Mesenchymal stem cell (in vitro differentiated cells and primary cell): ENCODE results near the gene DSCAML1.
A peak's percentile ranks its signal among the peaks of the same experiment; 100 is the strongest.

Experiments used
- DNase-seq: peaks from one replicate; pipeline ENCODE4 v3.0.0-alpha.2; 2013
- H2AFZ ChIP-seq: one replicate; pipeline ENCODE4 v1.6.1; 2013; ENCODE audit warnings: low read depth, mild to moderate bottlenecking, control low read depth, inconsistent platforms, low read length, moderate library complexity
- H2AK5ac ChIP-seq: 2 replicates; pipeline ENCODE4 v1.6.1; 2013; ENCODE audit warnings: low read length, moderate library complexity, mild to moderate bottlenecking, inconsistent platforms; ENCODE audit not compliant: severe bottlenecking
- H2BK120ac ChIP-seq: one replicate; pipeline ENCODE4 v1.6.1; 2013; ENCODE audit warnings: low read depth, mild to moderate bottlenecking, inconsistent platforms, low read length, moderate library complexity
- H2BK12ac ChIP-seq, 2 experiments: one replicate each; pipeline ENCODE4 v1.6.1; 2013; ENCODE audit warnings: inconsistent platforms in 2 of 2, low read length in 2 of 2, mild to moderate bottlenecking in 2 of 2, moderate library complexity in 2 of 2, control low read depth in 1 of 2
- H2BK15ac ChIP-seq: one replicate; pipeline ENCODE4 v1.6.1; 2013; ENCODE audit warnings: mild to moderate bottlenecking, low read depth, inconsistent platforms; ENCODE audit not compliant: poor library complexity, severe bottlenecking
- H2BK5ac ChIP-seq: 2 replicates; pipeline ENCODE4 v1.6.1; 2013; ENCODE audit warnings: low read depth, mild to moderate bottlenecking, low read length, control low read depth, inconsistent platforms; ENCODE audit not compliant: poor library complexity, severe bottlenecking
- H3K14ac ChIP-seq, 2 experiments: one replicate each; pipeline ENCODE4 v1.6.1; 2013; ENCODE audit warnings: inconsistent platforms in 2 of 2, low read length in 2 of 2, control low read depth in 1 of 2, mild to moderate bottlenecking in 1 of 2, moderate library complexity in 1 of 2
- H3K18ac ChIP-seq, 2 experiments: one replicate each; pipeline ENCODE4 v1.6.1; 2013; ENCODE audit warnings: inconsistent platforms in 2 of 2, low read length in 2 of 2, control low read depth in 1 of 2, low read depth in 1 of 2, mild to moderate bottlenecking in 1 of 2
- H3K23ac ChIP-seq, 2 experiments: one replicate each; pipeline ENCODE4 v1.6.1; 2013; ENCODE audit warnings: inconsistent platforms in 2 of 2, low read length in 2 of 2, mild to moderate bottlenecking in 2 of 2, moderate library complexity in 2 of 2, control low read depth in 1 of 2
- H3K27ac ChIP-seq: 2 replicates; pipeline ENCODE4 v1.5.1; 2013; ENCODE audit warnings: mild to moderate bottlenecking, moderate library complexity, low read length, control low read depth, inconsistent platforms; ENCODE audit not compliant: poor library complexity, severe bottlenecking
- H3K27me3 ChIP-seq, 2 experiments: 2 replicates each; pipeline versions ENCODE4 v1.6.1 to v1.7.0; 2013; ENCODE audit warnings: low read length in 2 of 2, mild to moderate bottlenecking in 2 of 2, moderate library complexity in 2 of 2, control low read depth in 1 of 2, inconsistent platforms in 1 of 2; ENCODE audit not compliant: control insufficient read depth in 1 of 2, insufficient read depth in 1 of 2
- H3K36me3 ChIP-seq, 2 experiments: 2 replicates each; pipeline versions ENCODE4 v1.6.1 to v1.7.0; 2013; ENCODE audit warnings: low read length in 2 of 2, control low read depth in 1 of 2, inconsistent platforms in 1 of 2, low read depth in 1 of 2, mild to moderate bottlenecking in 1 of 2; ENCODE audit not compliant: insufficient read depth in 2 of 2, control insufficient read depth in 1 of 2
- H3K4ac ChIP-seq, 2 experiments: one replicate each; pipeline ENCODE4 v1.6.1; 2013; ENCODE audit warnings: inconsistent platforms in 2 of 2, low read length in 2 of 2, mild to moderate bottlenecking in 2 of 2, moderate library complexity in 2 of 2, control low read depth in 1 of 2, low read depth in 1 of 2
- H3K4me1 ChIP-seq: 2 replicates; pipeline ENCODE4 v1.6.1; 2013; ENCODE audit warnings: low read depth, low read length, control low read depth; ENCODE audit not compliant: control insufficient read depth, insufficient read depth
- H3K4me2 ChIP-seq: 2 replicates; pipeline ENCODE4 v1.6.1; 2013; ENCODE audit warnings: low read length, mild to moderate bottlenecking, inconsistent platforms; ENCODE audit not compliant: poor library complexity, severe bottlenecking
- H3K4me3 ChIP-seq, 2 experiments: 2 replicates each; pipeline versions ENCODE4 v1.5.1 to v1.7.0; 2013; ENCODE audit warnings: low read length in 2 of 2, mild to moderate bottlenecking in 2 of 2, control low read depth in 1 of 2, low read depth in 1 of 2; ENCODE audit not compliant: insufficient read depth in 1 of 2
- H3K79me1 ChIP-seq: replicated peaks from 2 replicates; pipeline ENCODE4 v1.6.1; 2013; ENCODE audit warnings: mild to moderate bottlenecking, control low read depth, low read length, inconsistent platforms; ENCODE audit not compliant: poor library complexity, severe bottlenecking
- H3K9ac ChIP-seq: 2 replicates; pipeline ENCODE4 v1.7.0; 2013; ENCODE audit warnings: mild to moderate bottlenecking, low read length, moderate library complexity
- H3K9me3 ChIP-seq: 2 replicates; pipeline ENCODE4 v1.7.0; 2013; ENCODE audit warnings: mild to moderate bottlenecking, low read length; ENCODE audit not compliant: control insufficient read depth
- H4K8ac ChIP-seq: one replicate; pipeline ENCODE4 v1.6.1; 2013; ENCODE audit warnings: inconsistent platforms, mild to moderate bottlenecking, low read length, moderate library complexity
- H4K91ac ChIP-seq: one replicate; pipeline ENCODE4 v1.6.1; 2013; ENCODE audit warnings: mild to moderate bottlenecking, low read length, inconsistent platforms
- WGBS: methylation state at CpG from one replicate; pipeline ENCODE4 v1.1.7; 2013; ENCODE audit warnings: mixed read lengths; 5-methylcytosine and 5-hydroxymethylcytosine counted together

DSCAML1 gene

DNA sequence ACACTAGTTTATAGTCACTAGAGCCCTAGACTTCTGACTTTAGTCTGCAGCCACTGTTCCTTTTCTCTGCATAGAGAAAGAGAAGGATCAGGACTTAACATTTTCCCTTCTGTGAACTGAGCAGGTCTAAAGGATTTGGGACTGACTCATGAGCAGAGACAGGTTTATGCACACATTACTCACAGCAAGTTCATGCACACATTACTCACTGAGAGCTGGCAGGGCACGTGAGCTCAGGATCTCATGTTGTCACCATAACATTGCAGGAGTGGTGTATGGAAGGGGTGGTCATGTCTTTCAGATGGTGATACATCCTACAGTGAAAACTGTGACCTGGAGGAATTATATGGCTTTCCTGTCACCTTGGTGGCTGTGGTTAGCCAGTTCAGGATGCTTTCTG, 413.0 kb downstream of the DSCAML1 start:
- Histone ChIP-seq H3K79me1 (peaks cover 8% of the 10 kb centered on the region), H3K18ac (no peak overlapping the region), H2BK5ac (no peak overlapping the region), H3K9me3 (no peaks in the 10 kb centered on the region), H3K4me1 (peaks cover 9% of the 10 kb centered on the region), H3K27ac (no peak overlapping the region), H3K14ac (no peak overlapping the region), H2BK15ac (no peak overlapping the region), H3K36me3 (peaks cover 66 to 78% of the 10 kb centered on the region in 2 experiments), H2BK12ac (no peak overlapping the region), H3K23ac (no peak overlapping the region), H2AK5ac (no peak overlapping the region), H3K27me3 (no peaks in the 10 kb centered on the region), H3K4me2 (no peak overlapping the region), H2BK120ac (no peak overlapping the region), H3K4me3 (no peak overlapping the region), H4K8ac (no peak overlapping the region), H4K91ac (no peak overlapping the region), H3K4ac (no peak overlapping the region), H3K9ac (peak overlapping the region; percentile 46), H2AFZ (no peak overlapping the region)
- DNase-seq, result peak; percentile 76
- 5% methylated on average over 1 of the region's 1 CpG for WGBS

DNA sequence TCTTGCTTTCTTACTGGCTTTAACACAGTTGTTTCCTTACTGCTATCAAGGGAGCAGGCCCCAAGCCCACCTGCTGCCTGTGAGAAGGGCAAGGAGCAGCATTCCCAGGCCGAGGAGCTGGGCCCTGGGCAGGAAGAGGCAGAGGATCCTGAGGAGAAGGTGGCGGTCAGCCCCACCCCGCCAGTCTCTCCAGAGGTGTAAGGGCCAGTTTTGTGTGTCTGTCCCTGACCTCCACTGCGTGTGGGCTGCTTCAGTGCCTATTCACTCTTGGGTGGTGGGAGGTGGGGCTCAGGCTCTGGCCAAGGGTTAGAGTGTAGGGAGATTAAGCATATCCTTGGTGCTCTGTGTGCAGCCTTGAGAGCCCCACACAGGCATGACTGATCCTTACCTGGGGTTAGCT, 414.3 kb downstream of the DSCAML1 start:
- Histone ChIP-seq H2BK12ac (no peak overlapping the region), H3K18ac (no peak overlapping the region), H3K4me1 (peaks cover 5% of the 10 kb centered on the region), H4K8ac (no peak overlapping the region), H2BK15ac (no peak overlapping the region), H3K9ac (no peak overlapping the region), H2BK120ac (no peak overlapping the region), H3K36me3 (peaks cover 67 to 81% of the 10 kb centered on the region in 2 experiments), H3K4ac (no peak overlapping the region), H3K4me3 (no peak overlapping the region), H3K9me3 (no peaks in the 10 kb centered on the region), H2AK5ac (no peak overlapping the region), H3K14ac (no peak overlapping the region), H3K4me2 (no peak overlapping the region), H4K91ac (no peak overlapping the region), H3K79me1 (peaks cover 7% of the 10 kb centered on the region), H3K27ac (no peak overlapping the region), H2BK5ac (no peak overlapping the region), H3K23ac (no peak overlapping the region), H3K27me3 (no peaks in the 10 kb centered on the region), H2AFZ (no peak overlapping the region)
- 95% methylated on average over 4 of the region's 4 CpGs for WGBS
- no peak for DNase-seq

- Histone ChIP-seq H3K27me3 (no peaks in the 10 kb centered on the region), H3K79me1 (peaks cover 11% of the 10 kb centered on the region), H3K4ac (no peak overlapping the region), H2BK15ac (no peak overlapping the region), H3K27ac (no peak overlapping the region), H2BK12ac (no peak overlapping the region), H4K91ac (no peak overlapping the region), H3K36me3 (peaks cover 67 to 81% of the 10 kb centered on the region in 2 experiments), H2BK120ac (no peak overlapping the region), H3K4me3 (no peak overlapping the region), H2BK5ac (no peak overlapping the region), H2AK5ac (no peak overlapping the region), H3K14ac (no peak overlapping the region), H4K8ac (no peak overlapping the region), H2AFZ (no peak overlapping the region), H3K4me2 (no peak overlapping the region), H3K18ac (no peak overlapping the region), H3K23ac (no peak overlapping the region), H3K9me3 (no peaks in the 10 kb centered on the region), H3K9ac (no peak overlapping the region), H3K4me1 (peaks cover 5% of the 10 kb centered on the region)
- WGBS, result 93% methylated on average over 9 of the region's 9 CpGs
- no peak for DNase-seq
Measured at GRCh38 chr11:117381481-117382387, 415.3 kb downstream of the DSCAML1 start.

DNA sequence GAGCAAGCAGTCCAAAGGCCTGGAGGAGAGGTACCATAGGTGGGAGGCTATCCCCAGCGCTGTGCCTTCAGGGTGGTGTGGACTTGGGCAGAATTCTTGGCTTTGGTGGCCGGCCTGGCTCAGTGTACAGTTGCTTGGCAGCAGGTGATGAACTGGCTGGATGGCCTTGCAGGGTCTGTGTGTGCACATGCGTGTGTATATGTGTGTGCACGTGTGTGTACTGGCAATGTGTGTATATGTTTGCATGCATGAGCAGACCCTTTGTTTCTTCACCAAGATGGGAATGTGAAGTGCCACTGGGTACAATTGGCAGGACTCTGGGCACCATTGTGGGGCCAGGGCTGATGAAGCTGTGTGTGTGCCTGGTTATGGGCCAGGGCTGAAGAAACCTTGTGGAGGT, 416.3 kb downstream of the DSCAML1 start:
- no peak overlapping the region for H3K4me2 ChIP-seq
- no peak overlapping the region for H3K14ac ChIP-seq
- no peak overlapping the region for H2BK12ac ChIP-seq
- no peak overlapping the region for H2AK5ac ChIP-seq
- no peak overlapping the region for H3K23ac ChIP-seq
- no peak overlapping the region for H3K27ac ChIP-seq
- peaks cover 5% of the 10 kb centered on the region for H3K4me1 ChIP-seq
- peaks cover 11% of the 10 kb centered on the region for H3K79me1 ChIP-seq
- no peaks in the 10 kb centered on the region for H3K9me3 ChIP-seq
- H2AFZ ChIP-seq, result no peak overlapping the region
- peaks cover 70 to 81% of the 10 kb centered on the region in 2 experiments for H3K36me3 ChIP-seq
- DNase-seq, result no peak
- H4K91ac ChIP-seq, result no peak overlapping the region
- no peaks in the 10 kb centered on the region for H3K27me3 ChIP-seq
- no peak overlapping the region for H3K4me3 ChIP-seq
- H3K9ac ChIP-seq, result no peak overlapping the region
- no peak overlapping the region for H2BK5ac ChIP-seq
- no peak overlapping the region for H3K4ac ChIP-seq
- no peak overlapping the region for H3K18ac ChIP-seq
- H2BK15ac ChIP-seq, result no peak overlapping the region
- H2BK120ac ChIP-seq, result no peak overlapping the region
- no peak overlapping the region for H4K8ac ChIP-seq
- 97% methylated on average over 4 of the region's 4 CpGs for WGBS
